Measurements from ENCODE around the gene SDR42E2.

GRCh38 chr16:22216191-22216831, 54.0 kb downstream of the SDR42E2 start:
- no peak for TF ChIP-seq MAX (IDR thresholded peaks at IDR 0.05; ENCODE audit: insufficient read depth, insufficient read length)
- no peak for TF ChIP-seq CTCF (IDR thresholded peaks at IDR 0.05; ENCODE audit: extremely low read depth in 1 of 2, insufficient read depth in 1 of 2, low read depth in 1 of 2, low read length in 2 of 2)
- no peak for TF ChIP-seq POLR2A (IDR thresholded peaks at IDR 0.05; ENCODE audit: low read depth, low read length)
- TF ChIP-seq POLR2AphosphoS5 (IDR thresholded peaks at IDR 0.05; ENCODE audit: insufficient read depth, low read depth, low read length) = no peak
- no peak for TF ChIP-seq EZH2 (IDR thresholded peaks at IDR 0.05; ENCODE audit: borderline replicate concordance, low read depth, low read length, severe bottlenecking)
- no peak for TF ChIP-seq GATA2 (IDR thresholded peaks at IDR 0.05; ENCODE audit: insufficient read depth, insufficient read length, low read depth, low read length)
- no peak for TF ChIP-seq FOS (IDR thresholded peaks at IDR 0.05; ENCODE audit: borderline replicate concordance, insufficient read depth, low read length)
